Daoy (cell line): Measurements from ENCODE around the gene DMBX1. TPM values are rescaled to one million over a fixed set of nuclear protein-coding genes. Genes with fewer than 3 reads are reported as not detected.

Source experiments
- total RNA-seq: library from RNA; depleted of rRNA; stranded (reverse); fragments of >200 nt; shearing (Covaris generic); gene quantifications from 2 replicates; pipeline ENCODE4 v1.2.3, GENCODE V29; 2014; rRNA removed

The DMBX1 gene
- total RNA-seq, 1 experiment from 2014 or later = 0.80 TPM

Other genes starting within 250 kb of the DMBX1 start
- gene RAD54L, start 242.1 kb upstream of the DMBX1 start, total RNA-seq = 19.9 and 22.5 TPM in 2 replicates
- 50.2 and 61.0 TPM in 2 replicates for gene LRRC41, start 186.2 kb upstream of the DMBX1 start, total RNA-seq
- gene UQCRH, start 186.1 kb upstream of the DMBX1 start, total RNA-seq = 1,306 and 1,452 TPM in 2 replicates
- gene NSUN4, start 149.0 kb upstream of the DMBX1 start, total RNA-seq = 22.3 and 30.6 TPM in 2 replicates
- 3.8 and 6.3 TPM in 2 replicates for gene FAAH, start 95.5 kb upstream of the DMBX1 start, total RNA-seq
- not detected in 2 replicates for gene KNCN, start 61.8 kb downstream of the DMBX1 start, total RNA-seq
- 8.9 and 21.5 TPM in 2 replicates for gene MKNK1, start 114.4 kb downstream of the DMBX1 start, total RNA-seq
- 4.0 and 5.1 TPM in 2 replicates for gene MOB3C, start 127.0 kb downstream of the DMBX1 start, total RNA-seq
- gene ATPAF1, start 178.5 kb downstream of the DMBX1 start, total RNA-seq = 39.1 and 52.7 TPM in 2 replicates
- gene TEX38, start 182.0 kb downstream of the DMBX1 start, total RNA-seq = not detected in 2 replicates
- 34.3 and 45.9 TPM in 2 replicates for gene EFCAB14, start 229.3 kb downstream of the DMBX1 start, total RNA-seq